GM18867 (cell line): ENCODE results near the gene TNFRSF6B.

Experiments used
- ATAC-seq: cut with Tn5 transposase; IDR thresholded peaks from one replicate; pipeline ENCODE4 v1.9.1; 2021; ENCODE audit warnings: mild to moderate bottlenecking, moderate library complexity; ENCODE audit not compliant: unreplicated experiment

The TNFRSF6B gene

GRCh38 chr20:63682384-63683139, 13.9 kb upstream of the TNFRSF6B start:
- no peak for ATAC-seq

- ATAC-seq, result no peak
These were observed 11.0 kb upstream of the TNFRSF6B start for GRCh38 chr20:63685269-63686026.

- ATAC-seq, result no peak
These were observed 10.4 kb upstream of the TNFRSF6B start for GRCh38 chr20:63686094-63686491.

- no peak for ATAC-seq
These were observed 9.7 kb upstream of the TNFRSF6B start for GRCh38 chr20:63686492-63687321.

GRCh38 chr20:63687419-63688178, 8.9 kb upstream of the TNFRSF6B start:
- ATAC-seq, result no peak

GRCh38 chr20:63688228-63689045, 8.0 kb upstream of the TNFRSF6B start:
- no peak for ATAC-seq

- no peak for ATAC-seq
These were observed 7.1 kb upstream of the TNFRSF6B start for GRCh38 chr20:63689046-63690002.

GRCh38 chr20:63690003-63690897, 6.2 kb upstream of the TNFRSF6B start:
- no peak for ATAC-seq

GRCh38 chr20:63690898-63691710, 5.3 kb upstream of the TNFRSF6B start:
- no peak for ATAC-seq

- no peak for ATAC-seq
These were observed 4.6 kb upstream of the TNFRSF6B start for GRCh38 chr20:63691711-63692435.

GRCh38 chr20:63692436-63693082, 3.9 kb upstream of the TNFRSF6B start:
- no peak for ATAC-seq

GRCh38 chr20:63693083-63693732, 3.2 kb upstream of the TNFRSF6B start:
- ATAC-seq, result no peak

- ATAC-seq, result no peak
These were observed 2.5 kb upstream of the TNFRSF6B start for GRCh38 chr20:63693733-63694583.
